Coronary artery (tissue), 2 donors: ENCODE results near the gene SLC40A1.

Experiments
- DNase-seq: peaks from one replicate; pipeline ENCODE4 v3.0.0-alpha.2; 2017; ENCODE audit warnings: low spot score
- H3K27ac ChIP-seq, 2 donors: fragments of 200-600 bp; sonication (generic); one replicate each; pipeline ENCODE4 v1.5.1; 2016 to 2019
- H3K4me3 ChIP-seq: fragments of 200-600 bp; sonication (generic); 2 replicates; pipeline ENCODE4 v1.5.1; 2016; ENCODE audit warnings: mild to moderate bottlenecking, moderate library complexity
- CTCF ChIP-seq: fragments of 200-600 bp; sonication (generic); IDR thresholded peaks from one replicate; pipeline ENCODE4 v1.5.1; 2019; ENCODE audit warnings: antibody characterized with exemption

Gene SLC40A1

GRCh38 chr2:189534854-189535832 is 45.4 kb downstream of the SLC40A1 start:
- H3K27ac ChIP-seq = peak overlapping the region; percentile 15 to 67
- no peak for DNase-seq
- TF ChIP-seq CTCF = no peak
- no peak overlapping the region for H3K4me3 ChIP-seq

- H3K27ac ChIP-seq = peak overlapping the region; percentile 15 to 67
- TF ChIP-seq CTCF = no peak
- DNase-seq = no peak
- H3K4me3 ChIP-seq = no peak overlapping the region
These were observed 47.1 kb downstream of the SLC40A1 start for GRCh38 chr2:189533288-189534035.

GRCh38 chr2:189530965-189531637 is 49.5 kb downstream of the SLC40A1 start:
- DNase-seq = no peak
- Histone ChIP-seq H3K4me3 (no peak overlapping the region), H3K27ac (peak overlapping the region in 1 of 2 donors; percentile 22)
- no peak for TF ChIP-seq CTCF

GRCh38 chr2:189528617-189529016 is 52.0 kb downstream of the SLC40A1 start:
- H3K4me3 ChIP-seq = no peak overlapping the region
- TF ChIP-seq CTCF = no peak
- no peak for DNase-seq
- H3K27ac ChIP-seq = no peak overlapping the region

- no peak for DNase-seq
- TF ChIP-seq CTCF = no peak
- Histone ChIP-seq H3K27ac (no peak overlapping the region), H3K4me3 (no peak overlapping the region)
These were observed 52.6 kb downstream of the SLC40A1 start for GRCh38 chr2:189527812-189528592.

- DNase-seq = no peak
These were observed 53.4 kb downstream of the SLC40A1 start for GRCh38 chr2:189527041-189527750.

More at GRCh38 chr2:189527041-189527750, 53.4 kb downstream of the SLC40A1 start:
- Histone ChIP-seq H3K4me3 (peak overlapping the region; percentile 24), H3K27ac (peak overlapping the region in 1 of 2 donors; percentile 41)
- no peak for TF ChIP-seq CTCF
